NCI-H2171 (cell line): Measurements from ENCODE around the gene AGMO.

ENCODE experiments used
- DNase-seq: peaks from one replicate; lab custom pipeline; 2025; lab: John Stamatoyannopoulos, UW

AGMO gene

GRCh38 chr7:15218261-15218660 is 343.6 kb downstream of the AGMO start:
- DNase-seq = no peak

GRCh38 chr7:15215616-15216015 is 346.2 kb downstream of the AGMO start:
- no peak for DNase-seq

- DNase-seq = no peak
Observed at GRCh38 chr7:15214976-15215375, 346.8 kb downstream of the AGMO start.

- no peak for DNase-seq
Observed at GRCh38 chr7:15213093-15213492, 348.7 kb downstream of the AGMO start.

- no peak for DNase-seq
Observed at GRCh38 chr7:15209429-15209828, 352.4 kb downstream of the AGMO start.

- DNase-seq = no peak
Observed at GRCh38 chr7:15204421-15204820, 357.4 kb downstream of the AGMO start.

GRCh38 chr7:15199482-15199881 is 362.3 kb downstream of the AGMO start:
- DNase-seq = no peak

- DNase-seq = no peak
Observed at GRCh38 chr7:15197042-15197977, 364.5 kb downstream of the AGMO start.

- no peak for DNase-seq
Observed at GRCh38 chr7:15178065-15178464, 383.8 kb downstream of the AGMO start.

- no peak for DNase-seq
Observed at GRCh38 chr7:15176089-15176488, 385.7 kb downstream of the AGMO start.

GRCh38 chr7:15175152-15175551 is 386.7 kb downstream of the AGMO start:
- DNase-seq = no peak

- DNase-seq = no peak
Observed at GRCh38 chr7:15174485-15174884, 387.3 kb downstream of the AGMO start.

GRCh38 chr7:15168489-15168888 is 393.3 kb downstream of the AGMO start:
- DNase-seq = no peak

GRCh38 chr7:15167912-15168311 is 393.9 kb downstream of the AGMO start:
- no peak for DNase-seq

GRCh38 chr7:15166620-15167019 is 395.2 kb downstream of the AGMO start:
- DNase-seq = no peak

GRCh38 chr7:15159261-15159660 is 402.6 kb downstream of the AGMO start:
- no peak for DNase-seq

GRCh38 chr7:15158141-15158810 is 403.5 kb downstream of the AGMO start:
- no peak for DNase-seq
